Chondrocyte (in vitro differentiated cells): Measurements from ENCODE around the gene SLC2A2. TPM values are rescaled to one million over a fixed set of nuclear protein-coding genes. Genes with fewer than 3 reads are reported as not detected.

Experiments
- DNase-seq: peaks from one replicate; pipeline ENCODE4 v3.0.0; 2021; ENCODE audit warnings: mixed read lengths, low spot score
- H3K27ac Mint-ChIP-seq: one replicate; pipeline ENCODE4 v1.8.0; 2021; ENCODE audit warnings: mild to moderate bottlenecking, moderate library complexity, mixed read lengths; ENCODE audit not compliant: unreplicated experiment
- H3K27me3 Mint-ChIP-seq: 2 replicates; pipeline ENCODE4 v1.8.0; 2021; ENCODE audit warnings: low read depth, mixed read lengths
- H3K36me3 Mint-ChIP-seq: 2 replicates; pipeline ENCODE4 v1.8.0; 2021; ENCODE audit warnings: low read depth, mixed read lengths
- H3K4me1 Mint-ChIP-seq: 2 replicates; pipeline ENCODE4 v1.8.0; 2021; ENCODE audit warnings: low read depth, mild to moderate bottlenecking, mixed read lengths
- H3K4me3 Mint-ChIP-seq: one replicate; pipeline ENCODE4 v1.8.0; 2021; ENCODE audit warnings: mild to moderate bottlenecking, moderate library complexity, mixed read lengths; ENCODE audit not compliant: unreplicated experiment
- H3K9me3 Mint-ChIP-seq: 2 replicates; pipeline ENCODE4 v1.8.0; 2021; ENCODE audit warnings: low read depth, mixed read lengths
- total RNA-seq: library from RNA; stranded (reverse); gene quantifications from 3 replicates; pipeline ENCODE4 v1.2.1, GENCODE V29; 2021
- TF ChIP-seq, protein P1 (sequence below): fragments of 200-600 bp; sonication (generic); IDR thresholded peaks from 2 replicates; pipeline ENCODE4 v1.5.0; 2021; ENCODE audit warnings: antibody characterized with exemption, mild to moderate bottlenecking, moderate library complexity

Gene SLC2A2
- total RNA-seq, 1 donor from 2014 or later = not detected

DNA sequence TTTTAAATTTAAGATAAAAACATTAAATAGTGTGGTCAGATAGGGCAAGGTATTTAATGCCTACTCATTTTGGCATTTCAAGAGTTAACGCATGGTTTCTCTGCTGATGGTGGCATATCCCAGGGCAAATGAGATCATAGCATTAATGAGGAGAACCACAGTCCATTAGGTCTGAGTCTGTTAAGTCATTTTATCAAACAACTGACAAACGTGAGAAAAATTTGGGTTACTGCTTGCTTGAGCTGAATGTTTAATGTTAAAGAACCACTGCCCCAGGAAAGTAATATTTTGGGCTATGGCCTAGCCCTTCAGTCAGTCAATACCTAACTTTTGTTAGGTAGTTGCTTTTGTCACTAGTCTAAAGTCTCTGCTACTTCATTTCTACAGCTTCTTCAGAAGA, 37.9 kb upstream of the SLC2A2 start:
- peaks cover 17% of the 10 kb centered on the region for H3K36me3 Mint-ChIP-seq
- no peak for DNase-seq
- no peaks in the 10 kb centered on the region for H3K4me1 Mint-ChIP-seq
- H3K27me3 Mint-ChIP-seq = no peaks in the 10 kb centered on the region
- H3K9me3 Mint-ChIP-seq = no peaks in the 10 kb centered on the region
- no peak overlapping the region for H3K27ac Mint-ChIP-seq
- no peak overlapping the region for H3K4me3 Mint-ChIP-seq
- TF ChIP-seq, protein P1, sequence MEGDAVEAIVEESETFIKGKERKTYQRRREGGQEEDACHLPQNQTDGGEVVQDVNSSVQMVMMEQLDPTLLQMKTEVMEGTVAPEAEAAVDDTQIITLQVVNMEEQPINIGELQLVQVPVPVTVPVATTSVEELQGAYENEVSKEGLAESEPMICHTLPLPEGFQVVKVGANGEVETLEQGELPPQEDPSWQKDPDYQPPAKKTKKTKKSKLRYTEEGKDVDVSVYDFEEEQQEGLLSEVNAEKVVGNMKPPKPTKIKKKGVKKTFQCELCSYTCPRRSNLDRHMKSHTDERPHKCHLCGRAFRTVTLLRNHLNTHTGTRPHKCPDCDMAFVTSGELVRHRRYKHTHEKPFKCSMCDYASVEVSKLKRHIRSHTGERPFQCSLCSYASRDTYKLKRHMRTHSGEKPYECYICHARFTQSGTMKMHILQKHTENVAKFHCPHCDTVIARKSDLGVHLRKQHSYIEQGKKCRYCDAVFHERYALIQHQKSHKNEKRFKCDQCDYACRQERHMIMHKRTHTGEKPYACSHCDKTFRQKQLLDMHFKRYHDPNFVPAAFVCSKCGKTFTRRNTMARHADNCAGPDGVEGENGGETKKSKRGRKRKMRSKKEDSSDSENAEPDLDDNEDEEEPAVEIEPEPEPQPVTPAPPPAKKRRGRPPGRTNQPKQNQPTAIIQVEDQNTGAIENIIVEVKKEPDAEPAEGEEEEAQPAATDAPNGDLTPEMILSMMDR = no peak

DNA sequence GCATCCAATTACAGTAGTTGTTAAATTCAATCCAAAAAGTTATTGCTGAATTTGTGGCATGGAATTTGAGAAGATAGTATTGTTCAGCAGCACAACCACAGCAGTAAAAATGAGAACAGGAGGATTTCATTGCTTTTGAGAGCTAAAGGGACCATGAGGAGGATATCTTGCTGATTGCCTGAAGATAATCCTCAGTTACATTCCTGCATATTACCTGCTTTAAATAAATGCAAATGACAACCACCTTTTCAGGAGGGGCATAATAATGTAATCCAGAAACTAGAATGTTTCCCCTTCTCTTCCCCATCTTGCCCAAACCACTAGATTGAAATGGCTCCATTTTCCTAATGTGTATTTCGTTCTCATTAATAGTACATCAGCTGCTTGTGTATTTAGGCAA, 35.2 kb upstream of the SLC2A2 start:
- no peak overlapping the region for H3K4me3 Mint-ChIP-seq
- TF ChIP-seq, protein P1 = no peak
- H3K4me1 Mint-ChIP-seq = no peaks in the 10 kb centered on the region
- H3K9me3 Mint-ChIP-seq = no peaks in the 10 kb centered on the region
- no peaks in the 10 kb centered on the region for H3K27me3 Mint-ChIP-seq
- H3K27ac Mint-ChIP-seq = no peak overlapping the region
- peaks cover 12% of the 10 kb centered on the region for H3K36me3 Mint-ChIP-seq
- no peak for DNase-seq

DNA sequence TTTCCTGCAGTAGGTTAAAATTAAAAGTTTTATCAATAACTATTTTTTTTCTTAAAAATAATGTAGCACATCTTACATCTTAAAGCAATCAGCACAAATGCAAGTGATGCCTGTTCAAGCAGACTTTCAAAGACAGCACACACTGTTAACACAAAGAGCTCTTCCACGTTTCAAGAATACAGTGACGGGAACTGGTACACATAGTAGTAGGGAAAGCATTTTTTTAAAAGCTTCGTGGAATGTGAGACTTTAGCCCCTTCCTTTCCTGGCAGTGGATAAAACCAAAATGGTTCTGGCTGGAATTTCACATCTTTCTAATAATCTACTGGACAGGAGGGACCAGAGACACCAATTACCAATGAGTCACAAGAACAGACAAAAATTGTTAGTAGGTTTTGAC, 33.5 kb upstream of the SLC2A2 start:
- TF ChIP-seq, protein P1 = no peak
- H3K27me3 Mint-ChIP-seq = no peaks in the 10 kb centered on the region
- H3K27ac Mint-ChIP-seq = no peak overlapping the region
- H3K4me3 Mint-ChIP-seq = no peak overlapping the region
- H3K4me1 Mint-ChIP-seq = no peaks in the 10 kb centered on the region
- H3K9me3 Mint-ChIP-seq = no peaks in the 10 kb centered on the region
- peaks cover 9% of the 10 kb centered on the region for H3K36me3 Mint-ChIP-seq
- DNase-seq = no peak

DNA sequence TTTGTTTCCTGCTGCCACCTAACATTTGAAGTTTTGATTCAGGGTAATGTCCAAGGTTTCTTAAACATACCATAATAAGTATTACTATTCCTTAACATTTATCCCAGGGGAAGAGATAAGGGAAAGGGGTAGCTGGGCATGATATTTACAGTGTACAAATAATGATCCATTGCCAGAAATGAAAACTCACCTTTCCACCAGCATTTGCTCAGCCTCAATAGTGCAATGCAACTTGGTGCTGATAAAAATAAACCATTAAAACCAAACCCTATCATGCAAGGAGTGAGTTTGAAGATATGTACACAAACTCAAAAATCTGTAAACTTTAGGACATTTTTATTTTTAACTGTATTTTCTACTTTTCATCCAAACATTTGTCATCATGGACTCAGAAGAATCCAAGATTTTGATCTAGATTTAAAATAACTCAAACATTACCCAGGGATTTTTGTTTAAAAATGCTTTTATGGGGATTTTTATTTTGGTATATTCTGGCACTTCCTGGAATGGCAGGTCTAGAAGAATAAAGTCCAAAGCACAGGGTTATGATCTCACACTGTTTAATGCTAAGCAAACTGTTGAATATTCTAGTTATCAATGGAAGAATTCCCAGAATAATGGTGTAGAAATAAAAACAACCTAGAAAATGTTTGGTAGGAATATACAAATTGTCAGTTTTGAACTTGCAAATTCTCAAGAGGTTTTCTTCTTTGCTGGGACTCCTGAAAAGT, 32.5 kb upstream of the SLC2A2 start:
- H3K27ac Mint-ChIP-seq = no peak overlapping the region
- no peaks in the 10 kb centered on the region for H3K9me3 Mint-ChIP-seq

DNA sequence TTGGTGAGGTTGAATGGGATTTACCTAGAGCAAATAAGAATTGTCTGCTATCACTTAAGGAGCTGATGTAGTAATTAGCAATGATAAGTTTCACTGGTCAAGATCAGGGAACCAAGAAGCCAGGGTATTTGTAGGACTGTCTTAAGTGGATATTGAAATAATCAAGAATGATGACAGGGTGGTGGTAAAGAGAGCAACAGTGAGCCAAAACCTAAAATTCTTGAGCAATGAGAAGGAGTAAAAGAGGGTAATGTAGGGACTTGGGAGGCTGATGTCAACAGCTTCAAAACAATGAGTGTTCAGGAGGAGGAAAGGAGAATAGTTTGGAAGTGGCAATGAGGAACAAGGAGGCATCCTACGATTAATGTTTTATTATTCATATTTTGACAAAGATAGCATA, 31.5 kb upstream of the SLC2A2 start:
- DNase-seq = no peak
- no peak overlapping the region for H3K27ac Mint-ChIP-seq
- H3K36me3 Mint-ChIP-seq = peaks cover 4% of the 10 kb centered on the region
- TF ChIP-seq, protein P1 = no peak
- no peak overlapping the region for H3K4me3 Mint-ChIP-seq
- no peaks in the 10 kb centered on the region for H3K4me1 Mint-ChIP-seq
- H3K9me3 Mint-ChIP-seq = no peaks in the 10 kb centered on the region
- H3K27me3 Mint-ChIP-seq = no peaks in the 10 kb centered on the region

More for the DNA sequence above, 32.5 kb upstream of the SLC2A2 start:
- Mint-ChIP-seq H3K27me3 (no peaks in the 10 kb centered on the region), H3K4me1 (no peaks in the 10 kb centered on the region), H3K4me3 (no peak overlapping the region), H3K36me3 (peaks cover 9% of the 10 kb centered on the region)
- TF ChIP-seq, protein P1 = no peak
- no peak for DNase-seq
